ENCODE results near the gene CNTNAP5.

The CNTNAP5 gene

GRCh38 chr2:124559236-124559635 is 534.1 kb downstream of the CNTNAP5 start:
- DNase-seq (ENCODE audit: low spot score): no peak

- no peak for DNase-seq (ENCODE audit: low spot score)
Observed at GRCh38 chr2:124560592-124561112, 535.6 kb downstream of the CNTNAP5 start.

GRCh38 chr2:124561486-124561885 is 536.4 kb downstream of the CNTNAP5 start:
- DNase-seq (ENCODE audit: low spot score): no peak

- DNase-seq (ENCODE audit: low spot score): no peak
Observed at GRCh38 chr2:124563426-124563825, 538.3 kb downstream of the CNTNAP5 start.

- DNase-seq (ENCODE audit: low spot score): no peak
Observed at GRCh38 chr2:124566518-124566970, 541.5 kb downstream of the CNTNAP5 start.

- DNase-seq (ENCODE audit: low spot score): no peak
Observed at GRCh38 chr2:124570872-124571271, 545.8 kb downstream of the CNTNAP5 start.

GRCh38 chr2:124571836-124572235 is 546.7 kb downstream of the CNTNAP5 start:
- DNase-seq (ENCODE audit: low spot score): no peak

GRCh38 chr2:124572934-124573634 is 548.0 kb downstream of the CNTNAP5 start:
- no peak for DNase-seq (ENCODE audit: low spot score)

GRCh38 chr2:124575497-124575896 is 550.4 kb downstream of the CNTNAP5 start:
- DNase-seq (ENCODE audit: low spot score): no peak

- DNase-seq (ENCODE audit: low spot score): no peak
Observed at GRCh38 chr2:124580263-124580662, 555.2 kb downstream of the CNTNAP5 start.

GRCh38 chr2:124582387-124582786 is 557.3 kb downstream of the CNTNAP5 start:
- DNase-seq (ENCODE audit: low spot score): no peak

- DNase-seq (ENCODE audit: low spot score): no peak
Observed at GRCh38 chr2:124584615-124585014, 559.5 kb downstream of the CNTNAP5 start.

- no peak for DNase-seq (ENCODE audit: low spot score)
Observed at GRCh38 chr2:124585277-124585676, 560.2 kb downstream of the CNTNAP5 start.

GRCh38 chr2:124586210-124586609 is 561.1 kb downstream of the CNTNAP5 start:
- no peak for DNase-seq (ENCODE audit: low spot score)

GRCh38 chr2:124586835-124587234 is 561.7 kb downstream of the CNTNAP5 start:
- DNase-seq (ENCODE audit: low spot score): no peak

- no peak for DNase-seq (ENCODE audit: low spot score)
Observed at GRCh38 chr2:124589971-124590370, 564.9 kb downstream of the CNTNAP5 start.

GRCh38 chr2:124602759-124603158 is 577.7 kb downstream of the CNTNAP5 start:
- no peak for DNase-seq (ENCODE audit: low spot score)

GRCh38 chr2:124604940-124605339 is 579.9 kb downstream of the CNTNAP5 start:
- no peak for DNase-seq (ENCODE audit: low spot score)

- no peak for DNase-seq (ENCODE audit: low spot score)
Observed at GRCh38 chr2:124607679-124608078, 582.6 kb downstream of the CNTNAP5 start.

- DNase-seq (ENCODE audit: low spot score): no peak
Observed at GRCh38 chr2:124609667-124610066, 584.6 kb downstream of the CNTNAP5 start.

- DNase-seq (ENCODE audit: low spot score): no peak
Observed at GRCh38 chr2:124610141-124610540, 585.1 kb downstream of the CNTNAP5 start.

GRCh38 chr2:124610866-124611265 is 585.8 kb downstream of the CNTNAP5 start:
- DNase-seq (ENCODE audit: low spot score): no peak

- DNase-seq (ENCODE audit: low spot score): no peak
Observed at GRCh38 chr2:124623560-124623959, 598.5 kb downstream of the CNTNAP5 start.

GRCh38 chr2:124625561-124625960 is 600.5 kb downstream of the CNTNAP5 start:
- no peak for DNase-seq (ENCODE audit: low spot score)
